Mucosa of descending colon (tissue), 3 donors: Measurements from ENCODE around the gene CP. TPM values are rescaled to one million over a fixed set of nuclear protein-coding genes. Genes with fewer than 3 reads are reported as not detected.

Experiments
- ATAC-seq: fragments of 200-7000 bp; cut with Tn5 transposase; one replicate; pipeline ENCODE4 v1.9.1; 2020; ENCODE audit warnings: mild to moderate bottlenecking, moderate library complexity
- DNase-seq, 3 donors: peaks; one replicate each; pipeline ENCODE4 v3.0.0-alpha.2; 2020
- H3K36me3 ChIP-seq: fragments of 200-600 bp; one replicate; pipeline ENCODE4 v1.8.0; 2021; ENCODE audit warnings: low read depth, mild to moderate bottlenecking
- H3K4me1 ChIP-seq: fragments of 200-600 bp; one replicate; pipeline ENCODE4 v1.8.0; 2021; ENCODE audit warnings: low read depth, mild to moderate bottlenecking
- H3K4me3 ChIP-seq: fragments of 200-600 bp; one replicate; pipeline ENCODE4 v1.8.0; 2021; ENCODE audit warnings: mild to moderate bottlenecking
- H3K9me3 ChIP-seq: fragments of 200-600 bp; one replicate; pipeline ENCODE4 v1.8.0; 2021; ENCODE audit warnings: mild to moderate bottlenecking
- CTCF ChIP-seq: fragments of 200-600 bp; IDR thresholded peaks from one replicate; pipeline ENCODE4 v1.8.0; 2022; ENCODE audit warnings: antibody characterized with exemption, mild to moderate bottlenecking
- intact Hi-C, 2 donors: fragments of 100-400 bp; cut with DNase I in 1 of 2; cut with micrococcal nuclease in 1 of 2; formaldehyde crosslinking; loops; one replicate each; pipeline versions ENCODE4 v1.11.0 to v1.11.1; 2022; cut with DNase I, micrococcal nuclease
- total RNA-seq, 3 donors: library from RNA; stranded (reverse); fragmentation: NEBNext Ultra II Directional in 2 of 3; extraction: Animal tissue kit (Norgen Biotek cat#: 25700) in 2 of 3; gene quantifications; one replicate each; pipeline versions ENCODE4 v1.2.1 to v1.2.4, GENCODE V29; 2021 to 2023
- donor health status: DM: no; HTN: no; CAD: no; lungs with moderate emphysema.
- donor health status: DM: no; HTN: no; CAD: no.
- donor health status: DM: no; HTN: yes; CAD: no.

CP gene
- total RNA-seq, 3 donors from 2014 or later = 5.7 to 13.4 (median 11.6) TPM

GRCh38 chr3:149129326-149130205, 92.1 kb downstream of the CP start, which contains the start of gene HPS3:
HPS3 (plus strand) TSS chr3:149129638; CDS start chr3:149129724, 86 bp downstream.
- Histone ChIP-seq H3K4me1 (peaks cover 20% of the 10 kb centered on the region), H3K4me3 (peak within 1 kb of the TSS; percentile 74), H3K36me3 (no peaks in the 10 kb centered on the region), H3K9me3 (no peaks in the 10 kb centered on the region)
- intact Hi-C loops = loop anchor here in 1 of 2 donors (10.0 kb wide), 1 partner anchor 355 kb away; no protein-coding TSS in a partner anchor
- DNase-seq (peak; percentile 95 to 96 (median 96)), ATAC-seq (peak; percentile 98)
- no peak for TF ChIP-seq CTCF

GRCh38 chr3:149128821-149129220, 92.8 kb downstream of the CP start:
- ATAC-seq (no peak), DNase-seq (no peak)
- Histone ChIP-seq H3K9me3 (no peaks in the 10 kb centered on the region), H3K36me3 (no peaks in the 10 kb centered on the region), H3K4me3 (peak overlapping the region; percentile 74), H3K4me1 (peaks cover 20% of the 10 kb centered on the region)
- intact Hi-C loops = loop anchor here in 1 of 2 donors (10.0 kb wide), 1 partner anchor 356 kb away; no protein-coding TSS in a partner anchor
- no peak for TF ChIP-seq CTCF

GRCh38 chr3:149122721-149123578, 98.7 kb downstream of the CP start:
- intact Hi-C loops = loop anchor here (5.0 to 10.0 kb wide), 2 partner anchors 149 to 362 kb away; no protein-coding TSS in a partner anchor
- ATAC-seq = no peak
- H3K9me3 ChIP-seq = no peaks in the 10 kb centered on the region
- H3K4me3 ChIP-seq = no peak overlapping the region
- H3K36me3 ChIP-seq = no peaks in the 10 kb centered on the region
- no peak for TF ChIP-seq CTCF
- no peaks in the 10 kb centered on the region for H3K4me1 ChIP-seq
- DNase-seq = no peak

Other genes starting within 250 kb of the CP start
- gene GYG1, start 230.3 kb downstream of the CP start, total RNA-seq = 100 to 1,000 TPM in 1 of 3 donors, 10 to 100 TPM in 2; 16.6 to 132 (median 26.1) TPM
- gene HLTF, start 135.3 kb downstream of the CP start, total RNA-seq = 10 to 100 TPM in 2 of 3 donors, 1 to 10 TPM in 1; 9.7 to 25.4 (median 12.1) TPM
- 10 to 100 TPM; 14.5 to 24.2 (median 20.2) TPM for gene HPS3, start 92.2 kb downstream of the CP start, total RNA-seq
- 1 to 10 TPM; 1.9 to 2.4 (median 2.2) TPM for gene TM4SF18, start 111.8 kb upstream of the CP start, total RNA-seq
- gene TM4SF1, start 155.8 kb upstream of the CP start, total RNA-seq = 10 to 100 TPM; 22.7 to 87.8 (median 24.9) TPM